Activated CD4-positive, alpha-beta T cell treated with anti-CD3 and anti-CD28 coated beads, Interleukin-2, amount 50 U/mL, for 48 hours (primary cell): ENCODE measurements around the gene FAM177A1.
"Not testable (repeated sequence)": the region's sequence is repeated elsewhere in the genome, so short reads cannot be mapped to it uniquely, and the experiment has no call there.

ENCODE experiments used
- DNase-seq, 2 experiments: peaks; one replicate each; pipeline ENCODE4 v3.0.0-alpha.2; 2020

Gene FAM177A1, protein sequence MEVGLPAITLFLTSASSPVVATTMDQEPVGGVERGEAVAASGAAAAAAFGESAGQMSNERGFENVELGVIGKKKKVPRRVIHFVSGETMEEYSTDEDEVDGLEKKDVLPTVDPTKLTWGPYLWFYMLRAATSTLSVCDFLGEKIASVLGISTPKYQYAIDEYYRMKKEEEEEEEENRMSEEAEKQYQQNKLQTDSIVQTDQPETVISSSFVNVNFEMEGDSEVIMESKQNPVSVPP

DNA sequence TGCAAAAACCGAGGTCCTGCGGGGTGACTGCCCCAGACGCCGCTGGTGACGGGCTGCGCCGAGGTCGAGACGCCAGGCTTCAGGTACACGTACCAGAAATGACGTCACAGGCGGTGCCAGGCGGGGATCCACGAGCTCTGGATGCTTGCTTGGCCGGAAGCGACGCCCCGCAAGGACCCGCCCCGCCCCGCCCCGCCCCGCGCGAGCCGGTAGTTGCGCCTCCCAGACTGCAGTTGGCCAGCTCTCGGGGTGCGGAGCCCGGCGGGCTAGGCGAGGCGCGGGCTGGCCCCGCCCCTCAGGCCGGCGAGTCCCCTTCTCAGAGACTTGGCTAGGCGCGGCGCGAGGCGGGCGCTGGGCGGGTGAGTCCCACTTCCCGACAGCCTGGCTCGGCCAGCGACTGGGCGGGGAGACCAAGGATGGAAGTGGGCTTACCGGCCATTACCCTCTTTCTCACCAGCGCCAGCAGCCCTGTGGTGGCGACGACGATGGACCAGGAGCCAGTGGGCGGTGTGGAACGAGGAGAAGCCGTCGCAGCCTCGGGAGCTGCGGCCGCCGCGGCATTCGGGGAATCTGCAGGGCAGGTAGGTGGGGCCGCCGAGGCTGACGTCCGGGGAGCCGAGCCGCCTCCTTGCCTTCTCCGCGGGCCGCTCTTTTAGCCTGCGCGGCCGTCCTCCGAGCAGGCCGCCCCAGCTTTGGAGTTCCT lies at the start of gene FAM177A1:
FAM177A1 (plus strand) TSS at position 225 of the 703 bp plus-strand sequence; CDS start at position 417, 192 bp downstream.
- DNase-seq = peak; percentile 99

DNA sequence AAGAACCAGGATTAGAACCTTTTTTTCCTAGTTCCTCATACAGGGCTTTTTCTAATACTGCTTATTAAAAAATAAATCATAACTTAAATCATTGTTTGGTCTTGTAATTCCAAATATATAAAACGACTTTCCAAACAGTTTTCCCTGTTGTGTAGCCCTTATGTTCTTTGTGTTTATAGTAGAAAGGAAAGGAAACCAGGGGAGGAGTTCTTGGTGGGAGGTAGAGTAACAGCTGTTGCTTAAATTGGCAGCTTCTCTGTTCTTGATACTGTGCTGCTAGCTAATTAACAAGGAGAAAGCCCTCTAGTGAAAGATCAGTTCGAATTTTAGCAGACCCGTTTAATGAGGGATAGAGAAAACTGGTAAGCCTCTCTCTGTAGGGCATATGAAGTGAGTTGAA lies 48.3 kb upstream of the FAM177A1 start:
- DNase-seq = no peak

DNA sequence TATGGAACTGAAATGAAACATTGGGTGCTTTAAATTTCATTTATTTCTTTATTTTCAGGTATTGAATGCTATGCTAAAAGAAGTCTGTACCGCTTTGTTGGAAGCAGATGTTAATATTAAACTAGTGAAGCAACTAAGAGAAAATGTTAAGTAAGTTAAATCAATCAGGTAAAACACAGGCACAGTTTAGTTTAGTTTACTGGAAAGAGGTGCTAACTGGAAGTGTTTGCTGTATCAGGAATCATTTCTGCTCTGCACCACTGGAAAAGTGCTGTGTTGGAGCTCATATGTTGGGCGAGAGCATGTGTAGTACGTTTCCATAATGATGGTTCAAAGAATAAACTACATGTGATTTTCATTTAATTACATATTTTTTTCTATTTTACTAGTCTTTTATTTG lies 46.6 kb upstream of the FAM177A1 start:
- DNase-seq = no peak

DNA sequence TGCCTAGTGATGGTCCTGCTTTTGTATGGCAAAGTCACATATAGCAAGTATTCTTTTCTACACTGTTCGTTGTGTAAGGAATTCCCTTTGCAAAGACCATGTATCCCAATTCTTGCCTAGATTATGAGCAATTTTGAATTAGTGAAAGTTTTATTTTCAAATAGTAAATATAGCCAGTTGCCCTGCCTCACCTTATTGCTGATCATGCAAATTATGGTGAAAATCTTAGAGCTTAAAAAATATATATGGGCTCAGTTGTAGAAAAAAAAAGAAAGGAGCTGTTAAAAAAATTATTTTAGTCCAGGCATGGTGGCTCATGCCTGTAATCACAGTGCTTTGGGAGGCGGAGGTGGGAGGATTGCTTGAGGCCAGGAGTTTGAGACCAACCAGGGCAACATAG lies 44.5 kb upstream of the FAM177A1 start:
- DNase-seq = no peak

DNA sequence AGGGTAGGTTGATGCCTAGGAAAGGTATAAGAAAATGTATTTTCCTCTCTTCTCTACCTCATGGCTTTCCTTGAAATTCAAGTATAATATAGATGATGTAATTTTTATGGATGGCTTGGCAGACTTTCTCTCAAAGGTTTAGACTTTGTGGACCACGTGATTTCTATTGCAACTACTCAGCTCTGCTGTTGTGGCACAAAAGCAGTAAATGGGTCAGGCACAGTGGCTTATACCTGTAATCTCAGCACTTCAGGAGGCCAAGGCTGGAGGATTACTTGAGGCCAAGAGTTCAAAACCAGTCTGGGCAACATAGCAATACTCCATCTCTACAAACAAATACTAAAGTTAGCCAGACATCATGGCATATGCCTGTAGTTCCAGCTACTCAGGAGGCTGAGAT lies 41.2 kb upstream of the FAM177A1 start:
- no peak for DNase-seq

DNA sequence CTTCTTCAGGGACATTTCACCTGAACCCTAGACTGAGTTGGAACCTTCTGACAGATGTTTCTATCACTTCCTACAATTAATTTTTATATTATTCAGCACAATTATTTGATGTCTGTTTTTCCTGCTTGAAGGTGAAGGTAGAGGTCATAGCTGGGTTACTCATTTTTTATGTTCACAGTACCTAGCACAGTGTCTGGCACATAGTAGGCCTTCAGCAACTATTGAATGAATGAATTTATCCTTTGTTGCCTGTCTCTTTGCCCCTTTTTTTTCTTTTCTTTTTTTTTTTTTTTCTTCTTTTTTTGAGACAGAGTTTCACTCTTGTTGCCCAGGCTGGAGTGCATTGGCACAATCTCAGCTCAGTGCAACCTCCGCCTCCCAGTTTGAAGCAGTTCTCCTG lies 29.5 kb upstream of the FAM177A1 start:
- no peak for DNase-seq

DNA sequence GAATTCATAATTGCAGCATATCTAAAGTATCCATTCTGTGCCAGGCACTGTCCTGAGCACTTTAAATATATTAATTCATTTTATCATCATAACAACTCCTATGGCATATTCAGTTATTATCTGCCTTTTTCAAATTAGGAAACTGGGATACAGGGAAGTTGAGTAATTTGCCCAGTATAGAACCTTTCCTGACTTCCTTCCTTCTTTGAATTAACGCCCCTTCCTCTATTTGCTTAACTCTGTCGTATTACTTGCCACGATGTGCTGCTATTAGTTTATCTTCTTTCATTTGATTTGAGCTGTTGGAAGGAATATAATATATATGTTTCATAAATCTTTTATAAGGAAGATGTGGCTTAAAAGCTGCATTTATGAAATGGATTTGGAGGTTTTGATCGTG lies 25.4 kb upstream of the FAM177A1 start:
- DNase-seq = no peak

DNA sequence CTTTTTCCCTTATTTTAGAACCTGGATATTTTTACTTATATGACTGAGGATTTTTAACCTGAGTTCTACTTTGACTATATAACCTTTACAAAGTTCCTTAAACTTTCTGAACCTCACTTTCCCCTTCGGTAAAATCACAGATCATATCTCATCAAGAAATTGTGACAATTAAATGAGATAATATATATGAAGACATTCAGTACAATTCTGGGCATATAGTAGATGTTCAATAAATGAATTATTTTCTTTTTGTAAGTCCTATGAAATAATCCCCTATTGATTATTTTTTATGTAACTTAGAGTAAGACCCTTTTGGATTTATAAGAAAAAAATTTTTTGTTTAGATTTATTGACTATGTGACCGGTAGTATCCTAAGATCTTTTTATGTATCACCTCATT lies 17.6 kb upstream of the FAM177A1 start:
- DNase-seq = no peak

DNA sequence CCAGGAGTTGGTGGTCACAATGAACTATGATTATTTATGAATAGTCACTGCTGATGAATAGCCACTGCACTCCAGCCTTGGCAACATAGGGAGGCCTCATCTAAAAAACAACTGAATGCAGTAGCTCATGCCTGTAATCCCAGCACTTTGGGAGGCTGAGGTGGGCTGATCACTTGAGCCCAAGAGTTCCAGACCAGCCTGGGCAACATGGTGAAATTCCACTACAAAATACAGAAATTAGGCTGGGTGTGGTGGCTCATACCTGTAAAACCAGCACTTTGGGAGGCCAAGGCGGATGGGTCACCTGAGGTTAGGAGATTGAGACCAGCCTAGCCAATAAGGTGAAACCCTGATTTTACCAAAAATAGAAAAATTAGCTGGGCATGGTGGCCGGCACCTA lies 13.5 kb upstream of the FAM177A1 start:
- DNase-seq = no peak

DNA sequence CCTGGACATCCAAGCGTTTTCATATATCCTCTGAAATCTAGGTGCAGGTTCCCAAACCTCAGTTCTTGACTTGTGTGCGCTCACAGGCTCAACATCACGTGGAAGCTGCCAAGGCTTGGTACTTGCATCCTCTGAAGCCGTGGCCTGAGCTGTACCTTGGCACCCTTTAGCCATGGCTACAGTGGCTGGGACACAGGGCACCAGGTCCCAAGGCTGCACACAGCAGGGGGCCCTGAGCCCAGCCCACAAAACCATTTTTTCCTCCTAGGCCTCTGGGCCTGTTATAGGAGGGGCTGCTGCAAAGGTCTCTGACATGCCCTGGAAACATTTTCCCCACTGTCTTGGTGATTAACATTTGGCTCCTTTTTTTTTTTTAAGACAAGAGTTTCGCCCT lies 11.6 kb upstream of the FAM177A1 start:
- DNase-seq = no peak

DNA sequence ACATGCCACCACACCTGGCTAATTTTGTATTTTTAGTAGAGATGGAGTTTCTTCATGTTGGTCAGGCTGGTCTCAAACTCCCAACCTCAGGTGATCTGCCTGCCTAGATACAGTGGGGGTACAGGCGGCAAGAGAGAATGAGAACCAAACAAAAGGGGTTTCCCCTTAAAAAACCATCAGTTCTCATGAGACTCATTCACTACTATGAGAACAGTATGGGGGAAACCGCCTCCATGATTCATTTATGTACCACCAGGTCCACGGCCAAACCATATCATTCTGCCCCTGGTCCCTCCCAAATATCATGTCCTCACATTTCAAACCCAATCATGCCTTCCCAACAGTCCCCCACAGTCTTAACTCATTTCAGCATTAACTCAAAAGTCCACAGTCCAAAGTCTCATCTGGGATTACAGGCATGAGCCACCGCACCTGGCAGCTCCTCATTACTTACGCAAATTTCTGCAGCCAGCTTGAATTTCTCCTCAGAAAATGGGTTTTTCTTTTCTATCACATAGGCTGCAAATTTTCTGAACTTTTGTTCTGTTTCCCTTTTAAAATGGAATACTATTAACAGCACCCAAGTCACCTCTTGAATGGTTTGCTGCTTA lies 11.0 kb upstream of the FAM177A1 start:
- DNase-seq = not testable (repeated sequence)

DNA sequence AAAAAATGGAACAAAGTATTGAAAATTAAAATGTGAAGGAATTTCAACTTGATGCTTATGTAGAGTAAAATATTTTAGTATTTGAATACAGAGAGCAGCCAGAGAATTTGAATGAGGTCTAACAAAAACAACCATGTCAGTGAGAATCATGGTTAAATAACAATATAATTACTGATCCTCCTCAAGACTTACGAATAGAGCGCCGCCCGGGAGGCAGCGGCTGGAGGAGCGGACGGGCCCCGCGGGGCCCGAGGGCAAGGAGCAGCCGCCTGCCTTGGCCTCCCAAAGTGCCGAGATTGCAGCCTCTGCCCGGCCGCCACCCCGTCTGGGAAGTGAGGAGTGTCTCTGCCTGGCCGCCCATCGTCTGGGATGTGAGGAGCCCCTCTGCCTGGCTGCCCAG lies 7.8 kb upstream of the FAM177A1 start:
- not testable (repeated sequence) for DNase-seq

DNA sequence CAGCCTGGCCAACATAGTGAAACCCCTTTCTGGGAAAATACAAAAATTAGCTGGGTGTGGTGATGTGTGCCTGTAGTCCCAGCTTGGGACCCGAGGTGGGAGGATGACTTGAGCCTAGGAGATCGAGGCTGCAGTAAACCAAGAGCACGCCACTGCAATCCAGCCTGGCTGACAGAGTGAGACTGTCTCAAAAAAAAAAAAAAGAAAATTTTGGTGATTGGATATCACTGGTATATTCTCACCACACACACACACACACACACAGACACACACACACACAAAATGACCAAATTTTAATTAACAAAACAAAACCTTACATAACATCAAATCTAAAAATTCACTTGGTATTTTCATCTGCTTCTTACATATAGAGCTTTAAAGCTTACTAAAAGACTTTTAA lies 3.4 kb upstream of the FAM177A1 start:
- DNase-seq = no peak

DNA sequence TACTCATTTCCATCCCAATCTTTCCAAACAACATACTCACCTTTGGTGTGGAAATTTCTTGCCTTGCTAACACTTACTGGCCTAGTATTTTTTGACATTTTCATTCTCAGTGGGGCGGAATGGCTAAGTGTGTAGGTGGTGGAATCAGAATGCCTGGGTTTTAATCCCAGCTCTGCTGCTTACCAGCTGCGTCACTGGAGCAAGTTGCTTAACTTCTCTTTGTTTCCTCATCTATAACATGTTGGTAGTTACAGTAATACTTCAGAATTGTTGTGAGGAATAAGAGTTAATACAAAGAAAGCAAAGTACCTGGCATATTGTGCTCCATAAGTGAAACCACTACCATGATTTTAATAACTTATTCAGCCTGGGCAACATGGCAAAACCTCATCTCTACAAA lies 3.0 kb upstream of the FAM177A1 start:
- no peak for DNase-seq

DNA sequence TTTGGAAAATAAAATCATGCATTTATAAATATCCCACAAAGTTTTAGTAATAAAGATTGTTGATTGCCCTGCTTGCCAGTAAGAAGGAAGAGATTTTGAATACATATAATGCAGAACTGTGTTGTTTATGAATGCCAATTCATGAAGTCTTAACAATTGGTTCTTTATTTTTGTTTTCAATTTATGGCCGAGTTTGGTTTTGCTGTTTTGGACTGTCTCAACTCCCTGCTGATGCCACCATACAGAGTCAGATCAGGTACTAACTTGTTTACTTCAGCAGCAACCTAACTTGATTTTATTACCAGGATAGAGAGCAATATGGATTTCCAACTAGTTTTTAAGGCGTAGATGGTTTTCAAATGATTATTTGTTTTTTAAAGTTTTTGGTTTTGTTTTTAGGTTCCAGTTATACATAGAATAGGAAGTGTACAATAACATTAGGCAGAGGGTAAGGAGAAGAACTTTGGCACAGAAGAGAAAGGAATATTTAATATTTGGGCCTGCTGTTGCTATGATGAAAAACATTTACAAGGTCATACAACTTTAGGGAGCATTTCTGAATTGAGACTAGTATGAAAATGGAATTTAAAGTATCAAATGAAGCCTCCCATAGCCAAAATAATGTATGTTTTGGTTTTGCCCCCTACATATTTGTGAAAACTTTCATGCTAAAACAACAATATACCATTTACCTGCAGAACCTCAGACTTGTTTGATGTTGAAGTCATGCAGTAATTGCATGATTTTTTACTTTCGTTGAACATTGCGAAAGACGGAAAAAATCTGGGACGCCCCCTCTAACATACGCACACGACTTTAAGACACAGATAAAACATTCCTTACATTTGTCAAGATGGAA lies 904 bp upstream of the FAM177A1 start:
- DNase-seq = no peak

DNA sequence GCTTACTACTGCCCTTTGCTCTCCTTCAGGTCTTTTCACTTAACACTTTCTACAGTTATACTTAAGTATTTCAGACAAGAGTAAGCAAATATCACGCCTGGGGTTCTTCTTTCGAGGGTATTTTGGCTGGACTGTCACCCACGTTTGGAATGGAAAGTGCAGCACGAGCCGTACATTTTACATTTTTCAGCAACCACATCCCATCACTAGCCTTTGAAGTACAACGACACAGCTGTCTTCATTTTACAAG lies 349 bp upstream of the FAM177A1 start:
- DNase-seq = no peak

DNA sequence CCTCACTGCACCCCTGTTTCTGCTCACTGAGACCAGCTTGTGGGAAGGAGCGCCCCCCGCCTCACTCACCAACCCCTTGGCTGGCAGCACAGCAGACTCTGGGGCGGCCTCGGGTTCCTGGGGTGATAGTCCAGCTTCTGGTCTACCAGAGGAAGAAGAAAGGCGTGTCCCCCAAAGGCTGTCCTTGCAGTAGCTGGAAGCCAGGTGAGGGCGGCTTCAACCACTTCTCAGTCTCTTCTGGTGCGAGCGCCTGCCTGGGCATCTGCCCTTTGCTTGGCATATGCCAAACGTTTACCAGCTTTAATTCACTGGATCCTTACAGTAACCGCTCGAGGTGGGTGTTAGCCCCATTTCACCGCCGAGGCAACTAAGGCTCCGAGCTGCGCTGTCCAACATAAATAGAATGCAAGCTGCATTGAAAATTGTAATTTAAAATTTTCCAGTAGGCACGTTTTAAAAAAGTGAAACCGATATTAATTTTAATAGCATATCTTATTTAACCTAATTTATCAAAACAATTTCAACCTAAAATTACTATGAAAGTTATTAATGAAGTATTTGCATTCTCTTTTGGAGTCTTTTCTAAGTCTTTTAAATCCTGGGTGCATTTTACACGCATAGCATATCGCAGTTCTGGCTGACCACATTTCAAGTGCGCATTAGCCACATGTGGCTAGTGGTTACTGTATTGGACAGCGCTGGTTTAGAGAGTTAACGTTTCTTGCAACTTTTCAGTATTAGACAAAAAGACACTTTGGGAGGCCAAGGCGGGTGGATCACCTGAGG lies 872 bp downstream of the FAM177A1 start:
- DNase-seq = no peak

DNA sequence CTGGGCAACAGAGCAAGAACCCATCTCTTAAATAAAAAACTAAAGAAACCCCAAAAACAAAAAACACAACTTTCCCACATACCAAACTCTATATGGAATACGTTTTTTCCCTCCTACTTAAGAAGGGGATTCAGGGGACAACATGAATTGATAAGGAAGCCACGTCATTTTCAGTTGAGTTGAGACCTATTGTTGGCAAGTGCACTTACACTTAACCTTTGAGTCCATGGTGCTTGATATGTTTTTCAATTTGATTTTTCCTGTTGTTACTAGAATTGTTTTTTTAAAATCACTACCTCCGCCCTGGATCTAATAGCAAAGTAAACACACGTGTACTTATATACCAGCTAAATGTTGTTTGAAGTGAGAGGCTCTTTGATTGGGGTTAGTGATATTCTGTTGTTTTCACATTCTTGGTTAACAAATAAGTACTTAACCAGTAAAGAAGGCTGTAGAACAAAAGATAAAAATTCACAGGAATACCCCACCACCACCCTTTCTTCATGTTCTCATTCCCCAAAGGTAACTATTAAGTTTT lies 2.0 kb downstream of the FAM177A1 start:
- DNase-seq = no peak

DNA sequence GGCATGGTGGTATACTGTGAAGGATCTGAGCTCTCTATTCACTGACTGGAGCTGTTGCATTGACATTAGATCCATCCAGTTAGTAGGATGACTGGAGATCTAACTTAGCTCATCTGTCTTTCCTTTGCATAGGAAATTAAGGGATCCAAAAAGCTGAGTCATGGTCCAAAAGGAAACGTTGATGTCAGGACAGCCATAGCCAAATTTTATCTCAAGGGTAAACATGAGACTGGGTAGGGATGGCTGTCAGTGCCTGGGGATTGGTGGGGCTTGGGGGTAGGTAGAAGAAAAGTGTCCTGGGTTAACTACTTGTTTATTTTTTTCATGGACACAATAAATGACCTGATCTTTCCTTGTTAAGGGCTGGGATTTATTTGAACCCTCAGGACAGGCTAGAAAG lies 4.6 kb downstream of the FAM177A1 start:
- DNase-seq = no peak

DNA sequence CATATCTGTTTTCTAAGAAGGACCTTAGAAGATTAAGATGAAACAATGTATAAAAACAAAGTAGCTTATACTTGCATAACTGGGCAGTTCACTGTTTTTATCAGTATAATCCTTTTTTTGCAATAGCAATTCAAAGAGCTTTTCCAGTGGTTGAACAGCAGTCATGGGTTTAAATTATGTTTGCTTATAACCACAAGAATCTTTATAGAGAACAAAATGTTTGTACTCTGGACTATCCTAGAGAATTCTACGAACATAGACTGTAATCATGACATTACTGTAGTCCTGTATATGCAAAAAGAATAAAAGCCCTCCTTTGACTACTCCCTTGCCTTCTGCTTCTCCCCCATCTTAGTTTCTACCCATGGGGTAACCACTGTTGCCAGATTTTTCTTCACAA lies 5.7 kb downstream of the FAM177A1 start:
- DNase-seq = no peak

DNA sequence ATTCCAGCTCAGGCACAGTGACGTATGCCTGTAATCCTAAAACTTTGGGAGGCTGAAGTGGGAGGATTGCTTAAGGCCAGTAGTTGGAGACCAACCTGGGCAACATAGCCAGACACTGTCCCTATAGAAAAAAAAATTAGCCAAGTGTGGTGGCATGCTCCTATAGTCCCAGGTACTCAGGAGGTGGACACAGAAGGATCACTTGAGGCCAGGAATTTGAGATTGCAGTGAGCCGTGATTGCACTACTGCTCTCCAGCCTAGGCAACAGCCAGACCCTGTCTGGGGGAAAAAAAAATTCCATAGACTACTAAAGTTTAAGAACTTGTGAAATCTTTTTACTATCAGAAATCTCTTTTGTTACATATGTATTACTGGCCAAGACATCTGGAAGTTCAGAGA lies 6.6 kb downstream of the FAM177A1 start:
- DNase-seq = no peak

DNA sequence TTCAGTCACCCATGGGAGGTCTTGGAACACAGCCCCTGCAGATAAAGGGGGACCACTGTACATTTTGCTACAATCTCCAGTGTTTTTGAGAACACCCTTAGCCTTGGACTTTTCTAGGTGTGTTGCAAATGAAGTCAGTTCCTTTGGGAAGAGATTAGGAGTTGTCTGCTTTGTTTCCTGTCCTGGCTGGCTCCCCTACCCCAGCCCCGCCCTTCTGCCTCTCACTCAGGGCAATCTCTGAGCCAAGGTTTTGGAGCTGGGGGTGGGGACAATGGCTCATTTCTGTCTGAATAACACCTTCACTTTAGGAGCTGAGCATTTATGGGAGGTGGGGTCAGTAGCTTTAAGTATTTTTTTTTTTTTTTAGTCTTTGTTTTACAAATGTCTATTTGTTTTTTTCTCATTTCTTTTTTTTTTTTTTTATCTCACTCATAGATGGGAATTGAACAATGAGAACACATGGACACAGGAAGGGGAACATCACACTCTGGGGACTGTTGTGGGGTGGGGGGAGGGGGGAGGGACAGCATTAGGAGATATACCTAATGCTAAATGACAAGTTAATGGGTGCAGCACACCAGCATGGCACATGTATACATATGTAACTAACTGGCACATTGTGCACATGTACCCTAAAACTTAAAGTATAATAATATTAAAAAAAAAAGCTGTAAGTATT lies 15.2 kb downstream of the FAM177A1 start:
- DNase-seq = not testable (repeated sequence)
